BJ (cell line): ENCODE measurements around the gene ZNF70. TPM values are rescaled to one million over a fixed set of nuclear protein-coding genes. Genes with fewer than 3 reads are reported as not detected.
"Not testable (repeated sequence)": the region's sequence is repeated elsewhere in the genome, so short reads cannot be mapped to it uniquely, and the experiment has no call there.

Experiments used
- CTCF ChIA-PET: fragments of 350-600 bp; formaldehyde crosslinking; extraction: SDS; loops from one replicate; lab custom pipeline; 2021; ENCODE audit warnings: antibody characterized with exemption, inconsistent platforms; lab: Yijun Ruan, JAX
- POLR2A ChIA-PET: fragments of 300-600 bp; sonication (Branson Sonifier 250); formaldehyde crosslinking; extraction: SDS; loops from one replicate; lab custom pipeline; 2021; ENCODE audit warnings: antibody characterized with exemption; lab: Charles Lee
- DNase-seq: peaks from one replicate; pipeline ENCODE4 v3.0.0-alpha.2; 2011; ENCODE audit warnings: low read depth
- H3K27me3 ChIP-seq: 2 replicates; pipeline ENCODE4 v1.6.0; 2011; ENCODE audit warnings: low read length; ENCODE audit not compliant: control insufficient read depth, insufficient read depth
- H3K36me3 ChIP-seq: 2 replicates; pipeline ENCODE4 v1.5.1; 2011; ENCODE audit warnings: low read length; ENCODE audit not compliant: control insufficient read depth, insufficient read depth
- H3K4me3 ChIP-seq: 2 replicates; pipeline ENCODE4 v1.5.1; 2011; ENCODE audit warnings: low read depth, mild to moderate bottlenecking, control low read depth, low read length
- CTCF ChIP-seq: IDR thresholded peaks from 2 replicates; pipeline ENCODE4 v1.5.1; 2011; ENCODE audit warnings: low read depth, mild to moderate bottlenecking, control low read depth, inconsistent platforms, low read length, moderate library complexity; ENCODE audit not compliant: insufficient read depth
- polyA plus RNA-seq: library from polyadenylated mRNA; depleted of rRNA; stranded (reverse); fragments of >200 nt; gene quantifications from 2 replicates; pipeline ENCODE4 v1.2.3, GENCODE V29; 2011

ZNF70 gene
- polyA plus RNA-seq, 1 experiment: 1.4 TPM

GRCh38 chr22:23743303-23743705, 7.6 kb downstream of the ZNF70 start:
- no peak for DNase-seq
- POLR2A ChIA-PET: no interaction called here
- H3K36me3 ChIP-seq: peaks cover 20% of the 10 kb centered on the region
- TF ChIP-seq CTCF: no peak
- no peak overlapping the region for H3K4me3 ChIP-seq
- H3K27me3 ChIP-seq: no peaks in the 10 kb centered on the region
- CTCF ChIA-PET: no interaction called here

GRCh38 chr22:23742505-23743264, 8.2 kb downstream of the ZNF70 start:
- TF ChIP-seq CTCF: no peak
- H3K27me3 ChIP-seq: no peaks in the 10 kb centered on the region
- peaks cover 20% of the 10 kb centered on the region for H3K36me3 ChIP-seq
- DNase-seq: no peak
- CTCF ChIA-PET: no interaction called here
- POLR2A ChIA-PET: no interaction called here
- H3K4me3 ChIP-seq: no peak overlapping the region

GRCh38 chr22:23737696-23738095, 13.2 kb downstream of the ZNF70 start:
- H3K27me3 ChIP-seq: no peaks in the 10 kb centered on the region
- no peak for DNase-seq
- ChIA-PET POLR2A (no interaction called here), CTCF (interaction anchor here (1.5 to 1.6 kb wide), 2 partner anchors 27 to 112 kb away, joined by 3 to 4 read pairs; no protein-coding TSS in a partner anchor)
- TF ChIP-seq CTCF: no peak
- H3K36me3 ChIP-seq: peaks cover 5% of the 10 kb centered on the region
- H3K4me3 ChIP-seq: no peak overlapping the region

GRCh38 chr22:23728108-23728507, 22.8 kb downstream of the ZNF70 start:
- H3K4me3 ChIP-seq, CTCF ChIA-PET, POLR2A ChIA-PET, DNase-seq, H3K27me3 ChIP-seq, H3K36me3 ChIP-seq: not testable (repeated sequence)

- H3K36me3 ChIP-seq: no peaks in the 10 kb centered on the region
- ChIA-PET CTCF (no interaction called here), POLR2A (interaction anchor here (0.5 kb wide), 1 partner anchor 10 kb away, joined by 3 read pairs; no protein-coding TSS in a partner anchor)
- H3K4me3 ChIP-seq: no peak overlapping the region
- no peak for TF ChIP-seq CTCF
- no peaks in the 10 kb centered on the region for H3K27me3 ChIP-seq
- DNase-seq: no peak
Measured at GRCh38 chr22:23722724-23723123, 28.2 kb downstream of the ZNF70 start.
